Hepatocyte (in vitro differentiated cells): ENCODE results near the gene XIRP2.

Experiments
- EZH2phosphoT487 ChIP-seq: fragments of 200-600 bp; sonication (generic); IDR thresholded peaks from one replicate; pipeline ENCODE4 v1.6.1; 2018; ENCODE audit warnings: antibody characterized with exemption, mild to moderate bottlenecking, low read depth, moderate library complexity; ENCODE audit not compliant: unreplicated experiment, severe bottlenecking
- TF ChIP-seq, protein P1 (sequence below): fragments of 200-600 bp; sonication (generic); IDR thresholded peaks from 2 replicates; pipeline ENCODE4 v1.5.1; 2016; ENCODE audit warnings: antibody characterized with exemption, mild to moderate bottlenecking; ENCODE audit not compliant: poor library complexity

DNA sequence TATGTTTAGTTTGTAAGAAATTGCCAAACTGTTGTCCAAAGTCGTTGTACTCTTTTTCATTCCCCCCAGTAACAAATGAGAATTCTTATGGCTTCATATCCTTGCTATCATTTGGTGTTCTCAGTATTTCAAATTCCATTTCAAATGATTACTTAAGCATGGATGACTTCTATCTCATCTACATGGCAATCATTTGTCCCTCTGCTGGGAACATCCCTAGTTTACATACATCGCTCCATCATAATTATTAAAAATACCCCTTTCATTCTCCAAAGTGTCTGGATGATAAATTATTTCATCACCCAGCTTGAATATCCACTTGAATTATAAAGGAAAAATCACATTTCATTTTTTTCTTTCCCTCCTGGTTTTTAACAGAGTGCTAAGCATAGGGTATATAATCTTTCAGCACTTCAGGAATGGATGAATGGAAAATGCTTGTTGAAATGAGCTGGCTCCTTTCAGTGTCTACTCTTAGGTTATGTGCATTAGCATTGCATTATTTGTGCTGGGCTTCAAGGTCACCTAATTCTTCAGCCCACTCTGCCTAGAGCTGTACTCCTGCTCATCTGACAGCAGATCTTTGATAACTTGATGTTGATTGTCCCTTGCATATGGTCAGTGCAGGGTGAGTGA is 33.1 kb downstream of the XIRP2 start:
- TF ChIP-seq, protein P1, sequence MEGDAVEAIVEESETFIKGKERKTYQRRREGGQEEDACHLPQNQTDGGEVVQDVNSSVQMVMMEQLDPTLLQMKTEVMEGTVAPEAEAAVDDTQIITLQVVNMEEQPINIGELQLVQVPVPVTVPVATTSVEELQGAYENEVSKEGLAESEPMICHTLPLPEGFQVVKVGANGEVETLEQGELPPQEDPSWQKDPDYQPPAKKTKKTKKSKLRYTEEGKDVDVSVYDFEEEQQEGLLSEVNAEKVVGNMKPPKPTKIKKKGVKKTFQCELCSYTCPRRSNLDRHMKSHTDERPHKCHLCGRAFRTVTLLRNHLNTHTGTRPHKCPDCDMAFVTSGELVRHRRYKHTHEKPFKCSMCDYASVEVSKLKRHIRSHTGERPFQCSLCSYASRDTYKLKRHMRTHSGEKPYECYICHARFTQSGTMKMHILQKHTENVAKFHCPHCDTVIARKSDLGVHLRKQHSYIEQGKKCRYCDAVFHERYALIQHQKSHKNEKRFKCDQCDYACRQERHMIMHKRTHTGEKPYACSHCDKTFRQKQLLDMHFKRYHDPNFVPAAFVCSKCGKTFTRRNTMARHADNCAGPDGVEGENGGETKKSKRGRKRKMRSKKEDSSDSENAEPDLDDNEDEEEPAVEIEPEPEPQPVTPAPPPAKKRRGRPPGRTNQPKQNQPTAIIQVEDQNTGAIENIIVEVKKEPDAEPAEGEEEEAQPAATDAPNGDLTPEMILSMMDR: no peak
- TF ChIP-seq EZH2phosphoT487: no peak
